Activated B cell treated with CpG ODN at 0.5 μM for 24 hours (primary cell): ENCODE results near the gene RFESD. TPM values are rescaled to one million over a fixed set of nuclear protein-coding genes. Genes with fewer than 3 reads are reported as not detected.

Experiments used
- ATAC-seq: fragments of 200-7000 bp; cut with Tn5 transposase; one replicate; pipeline ENCODE4 v1.10.0; 2021; ENCODE audit warnings: low read depth, mild to moderate bottlenecking, moderate library complexity
- CTCF ChIA-PET: fragments of 350-600 bp; sonication (Branson Sonifier 250); formaldehyde crosslinking; loops from one replicate; lab custom pipeline; 2021; ENCODE audit warnings: antibody characterized with exemption; lab: Charles Lee
- POLR2A ChIA-PET: fragments of 350-600 bp; sonication (Branson Sonifier 250); formaldehyde crosslinking; loops from one replicate; lab custom pipeline; 2021; ENCODE audit warnings: antibody characterized with exemption; lab: Charles Lee
- DNase-seq: peaks from one replicate; pipeline ENCODE4 v3.0.0; 2022
- H3K27ac Mint-ChIP-seq: one replicate; pipeline ENCODE4 v1.8.0; 2020; ENCODE audit warnings: mixed read lengths
- H3K27me3 Mint-ChIP-seq: one replicate; pipeline ENCODE4 v1.8.0; 2021; ENCODE audit warnings: mixed read lengths
- H3K36me3 Mint-ChIP-seq: one replicate; pipeline ENCODE4 v1.8.0; 2021; ENCODE audit warnings: low read depth, mixed read lengths
- H3K4me1 Mint-ChIP-seq: one replicate; pipeline ENCODE4 v1.8.0; 2021; ENCODE audit warnings: mixed read lengths
- H3K4me3 Mint-ChIP-seq: one replicate; pipeline ENCODE4 v1.8.0; 2020; ENCODE audit warnings: mild to moderate bottlenecking, mixed read lengths
- H3K9me3 Mint-ChIP-seq: one replicate; pipeline ENCODE4 v1.8.0; 2020; ENCODE audit warnings: mixed read lengths
- CTCF ChIP-seq: fragments of 200-600 bp; IDR thresholded peaks from one replicate; pipeline ENCODE4 v1.8.0; 2022; ENCODE audit warnings: antibody characterized with exemption, mild to moderate bottlenecking
- intact Hi-C: fragments of 100-400 bp; cut with micrococcal nuclease; formaldehyde crosslinking; loops from one replicate; pipeline ENCODE4 v1.15.1; 2024
- total RNA-seq: library from RNA; stranded (reverse); gene quantifications from 2 replicates; pipeline ENCODE4 v1.2.3, GENCODE V29; 2022

RFESD gene
- total RNA-seq, 1 donor from 2014 or later, result 1.8 TPM

- Mint-ChIP-seq H3K27me3 (no peaks in the 10 kb centered on the region), H3K4me3 (peak overlapping the region; percentile 11), H3K4me1 (peaks cover 26% of the 10 kb centered on the region), H3K9me3 (no peaks in the 10 kb centered on the region), H3K27ac (no peak overlapping the region), H3K36me3 (peaks cover 4% of the 10 kb centered on the region)
- ChIA-PET CTCF (interaction anchor here (2.0 to 4.0 kb wide), 2 partner anchors 16 to 195 kb away, joined by 9 to 26 read pairs; no protein-coding TSS in a partner anchor), POLR2A (interaction anchor here (1.2 to 2.5 kb wide), 7 partner anchors 26 to 1014 kb away, joined by 5 to 20 read pairs (median 8); partner anchors contain the start of genes ARSK, CAST, ELL2 and SKIC3)
- ATAC-seq (no peak), DNase-seq (no peak)
- intact Hi-C loops, result loop anchor here (2.0 kb wide), 1 partner anchor 83 kb away; the partner anchor contains the start of gene RHOBTB3
- TF ChIP-seq CTCF, result no peak
Measured at GRCh38 chr5:95647886-95648860, 1.6 kb downstream of the RFESD start.

- ChIA-PET CTCF (no interaction called here), POLR2A (no interaction called here)
- Mint-ChIP-seq H3K27ac (no peak overlapping the region), H3K4me1 (peaks cover 24% of the 10 kb centered on the region), H3K4me3 (no peak overlapping the region), H3K27me3 (no peaks in the 10 kb centered on the region), H3K9me3 (no peaks in the 10 kb centered on the region), H3K36me3 (peaks cover 11% of the 10 kb centered on the region)
- ATAC-seq (no peak), DNase-seq (no peak)
- intact Hi-C loops, result no loop called here
- no peak for TF ChIP-seq CTCF
Measured at GRCh38 chr5:95649274-95649673, 2.7 kb downstream of the RFESD start.

GRCh38 chr5:95649842-95650620 lies 3.5 kb downstream of the RFESD start:
- intact Hi-C loops, result no loop called here
- CTCF ChIA-PET, result no interaction called here
- TF ChIP-seq CTCF, result no peak
- Mint-ChIP-seq H3K4me3 (no peak overlapping the region), H3K4me1 (peaks cover 19% of the 10 kb centered on the region), H3K36me3 (peaks cover 12% of the 10 kb centered on the region), H3K27me3 (no peaks in the 10 kb centered on the region), H3K27ac (no peak overlapping the region), H3K9me3 (no peaks in the 10 kb centered on the region)
- ATAC-seq (no peak), DNase-seq (no peak)
- POLR2A ChIA-PET, result no interaction called here

- peaks cover 3% of the 10 kb centered on the region for H3K4me1 Mint-ChIP-seq
- CTCF ChIA-PET, result interaction anchor here (1.0 to 1.9 kb wide), 3 partner anchors 11 to 194 kb away, joined by 3 to 9 read pairs (median 6); no protein-coding TSS in a partner anchor
- H3K36me3 Mint-ChIP-seq, result peaks cover 22% of the 10 kb centered on the region
- no peak for DNase-seq
- no peak overlapping the region for H3K4me3 Mint-ChIP-seq
- H3K27me3 Mint-ChIP-seq, result no peaks in the 10 kb centered on the region
- no peaks in the 10 kb centered on the region for H3K9me3 Mint-ChIP-seq
- POLR2A ChIA-PET, result interaction anchor here (0.6 kb wide), 1 partner anchor 172 kb away, joined by 3 read pairs; no protein-coding TSS in a partner anchor
- ATAC-seq, result no peak
- intact Hi-C loops, result no loop called here
- TF ChIP-seq CTCF, result no peak
- no peak overlapping the region for H3K27ac Mint-ChIP-seq
Measured at GRCh38 chr5:95652849-95653248, 6.3 kb downstream of the RFESD start.
